Measurements from ENCODE around the gene UNC5B. TPM values are rescaled to one million over a fixed set of nuclear protein-coding genes. Genes with fewer than 3 reads are reported as not detected.

The UNC5B gene
- polyA plus RNA-seq, 1 donor (not counting 4 experiments of a cell fraction or from before 2014, with no cell fraction given) = 1.1 TPM

GRCh38 chr10:71312811-71313789, 100.7 kb downstream of the UNC5B start:
- Histone ChIP-seq H2AFZ (ENCODE audit: control insufficient read depth, low read length) (no peak overlapping the region), H3K4me3 (ENCODE audit: control insufficient read depth in 2 of 3, extremely low read depth in 1 of 3, insufficient read depth in 2 of 3, low read depth in 1 of 3, low read length in 3 of 3) (no peak overlapping the region)

GRCh38 chr10:71314028-71314693, 101.8 kb downstream of the UNC5B start:
- DNase-seq (ENCODE audit: low read depth, low spot score) (no peak), FAIRE-seq (peak; percentile 64)
- dilution Hi-C loops (cut with MboI; ENCODE audit: extremely low pct_ligation_motif_present, low sequenced_read_pairs) = no loop called here
- Histone ChIP-seq H2AFZ (ENCODE audit: control insufficient read depth, low read length) (no peak overlapping the region), H3K4me1 (ENCODE audit: control insufficient read depth, extremely low read depth, insufficient read depth, low read length) (no peaks in the 10 kb centered on the region), H3K9ac (ENCODE audit: control insufficient read depth, extremely low read depth, insufficient read depth, low read length) (no peak overlapping the region), H3K9me1 (ENCODE audit: control insufficient read depth, extremely low read depth, insufficient read depth, low read length) (no peaks in the 10 kb centered on the region), H3K27ac (ENCODE audit: control insufficient read depth, insufficient read depth, low read length) (no peak overlapping the region), H3K4me3 (ENCODE audit: control insufficient read depth in 2 of 3, extremely low read depth in 1 of 3, insufficient read depth in 2 of 3, low read depth in 1 of 3, low read length in 3 of 3) (no peak overlapping the region), H4K20me1 (ENCODE audit: control insufficient read depth, extremely low read depth, insufficient read depth, low read length) (no peaks in the 10 kb centered on the region), H3K79me2 (ENCODE audit: control insufficient read depth, insufficient read depth, low read length) (no peaks in the 10 kb centered on the region), H3K36me3 (ENCODE audit: control insufficient read depth in 2 of 2, extremely low read depth in 1 of 2, insufficient read depth in 2 of 2, low read length in 2 of 2) (no peaks in the 10 kb centered on the region), H3K4me2 (ENCODE audit: control insufficient read depth, extremely low read depth, insufficient read depth, low read depth, low read length) (no peak overlapping the region), H3K27me3 (ENCODE audit: control insufficient read depth, extremely low read depth, insufficient read depth, low read length) (peaks cover 27% of the 10 kb centered on the region), H3K9me3 (ENCODE audit: control insufficient read depth, low read depth, low read length) (no peaks in the 10 kb centered on the region)
- TF ChIP-seq EZH2 (IDR thresholded peaks at IDR 0.05; ENCODE audit: low read length) (no peak), CTCF (optimal IDR thresholded peaks at IDR 0.05 in 1 of 3, IDR thresholded peaks at IDR 0.05 in 1 of 3, conservative IDR thresholded peaks at IDR 0.05 in 1 of 3; ENCODE audit: extremely low read depth in 1 of 3, insufficient read depth in 2 of 3, low read length in 3 of 3) (peak; percentile 64 to 83 (median 76))

More at GRCh38 chr10:71312811-71313789, 100.7 kb downstream of the UNC5B start:
- dilution Hi-C loops (cut with MboI; ENCODE audit: extremely low pct_ligation_motif_present, low sequenced_read_pairs) = no loop called here
- Histone ChIP-seq H3K4me1 (ENCODE audit: control insufficient read depth, extremely low read depth, insufficient read depth, low read length) (no peaks in the 10 kb centered on the region), H3K27me3 (ENCODE audit: control insufficient read depth, extremely low read depth, insufficient read depth, low read length) (peaks cover 35% of the 10 kb centered on the region), H3K4me2 (ENCODE audit: control insufficient read depth, extremely low read depth, insufficient read depth, low read depth, low read length) (peak overlapping the region; percentile 16), H3K9me3 (ENCODE audit: control insufficient read depth, low read depth, low read length) (no peaks in the 10 kb centered on the region), H3K79me2 (ENCODE audit: control insufficient read depth, insufficient read depth, low read length) (no peaks in the 10 kb centered on the region), H3K27ac (ENCODE audit: control insufficient read depth, insufficient read depth, low read length) (no peak overlapping the region), H3K9me1 (ENCODE audit: control insufficient read depth, extremely low read depth, insufficient read depth, low read length) (no peaks in the 10 kb centered on the region), H3K36me3 (ENCODE audit: control insufficient read depth in 2 of 2, extremely low read depth in 1 of 2, insufficient read depth in 2 of 2, low read length in 2 of 2) (no peaks in the 10 kb centered on the region), H4K20me1 (ENCODE audit: control insufficient read depth, extremely low read depth, insufficient read depth, low read length) (no peaks in the 10 kb centered on the region), H3K9ac (ENCODE audit: control insufficient read depth, extremely low read depth, insufficient read depth, low read length) (no peak overlapping the region)
- FAIRE-seq (no peak), DNase-seq (ENCODE audit: low read depth, low spot score) (no peak)
- TF ChIP-seq CTCF (optimal IDR thresholded peaks at IDR 0.05 in 1 of 3, IDR thresholded peaks at IDR 0.05 in 1 of 3, conservative IDR thresholded peaks at IDR 0.05 in 1 of 3; ENCODE audit: extremely low read depth in 1 of 3, insufficient read depth in 2 of 3, low read length in 3 of 3) (no peak), EZH2 (IDR thresholded peaks at IDR 0.05; ENCODE audit: low read length) (no peak)
